ENCODE results near the gene DCAF4L1.
A peak's percentile ranks its signal among the peaks of the same experiment; 100 is the strongest.

The DCAF4L1 gene

DNA sequence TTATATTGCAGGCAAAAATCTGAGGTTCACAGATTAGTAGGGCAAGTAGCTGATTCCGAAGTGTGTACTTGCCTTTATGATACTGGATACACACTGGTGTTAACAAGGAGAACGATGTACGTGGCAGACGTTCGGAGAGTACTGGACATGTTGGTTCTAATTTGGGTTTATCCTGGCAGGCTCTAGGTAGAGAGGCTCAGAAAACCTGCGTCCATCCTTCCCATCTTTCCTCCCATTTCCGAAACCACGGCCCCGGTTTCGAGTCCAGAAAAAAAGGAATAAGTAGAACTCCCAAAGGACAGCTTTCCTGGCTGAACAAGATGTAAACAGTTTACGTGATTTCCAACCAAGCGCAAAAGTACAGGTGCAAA lies 8.4 kb downstream of the DCAF4L1 start:
- FAIRE-seq = no peak
- no peak for DNase-seq (ENCODE audit: insufficient read length, low spot score)
- TF ChIP-seq, protein P1, sequence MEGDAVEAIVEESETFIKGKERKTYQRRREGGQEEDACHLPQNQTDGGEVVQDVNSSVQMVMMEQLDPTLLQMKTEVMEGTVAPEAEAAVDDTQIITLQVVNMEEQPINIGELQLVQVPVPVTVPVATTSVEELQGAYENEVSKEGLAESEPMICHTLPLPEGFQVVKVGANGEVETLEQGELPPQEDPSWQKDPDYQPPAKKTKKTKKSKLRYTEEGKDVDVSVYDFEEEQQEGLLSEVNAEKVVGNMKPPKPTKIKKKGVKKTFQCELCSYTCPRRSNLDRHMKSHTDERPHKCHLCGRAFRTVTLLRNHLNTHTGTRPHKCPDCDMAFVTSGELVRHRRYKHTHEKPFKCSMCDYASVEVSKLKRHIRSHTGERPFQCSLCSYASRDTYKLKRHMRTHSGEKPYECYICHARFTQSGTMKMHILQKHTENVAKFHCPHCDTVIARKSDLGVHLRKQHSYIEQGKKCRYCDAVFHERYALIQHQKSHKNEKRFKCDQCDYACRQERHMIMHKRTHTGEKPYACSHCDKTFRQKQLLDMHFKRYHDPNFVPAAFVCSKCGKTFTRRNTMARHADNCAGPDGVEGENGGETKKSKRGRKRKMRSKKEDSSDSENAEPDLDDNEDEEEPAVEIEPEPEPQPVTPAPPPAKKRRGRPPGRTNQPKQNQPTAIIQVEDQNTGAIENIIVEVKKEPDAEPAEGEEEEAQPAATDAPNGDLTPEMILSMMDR (IDR thresholded peaks at IDR 0.05; ENCODE audit: insufficient read depth, missing control alignments) = no peak

DNA sequence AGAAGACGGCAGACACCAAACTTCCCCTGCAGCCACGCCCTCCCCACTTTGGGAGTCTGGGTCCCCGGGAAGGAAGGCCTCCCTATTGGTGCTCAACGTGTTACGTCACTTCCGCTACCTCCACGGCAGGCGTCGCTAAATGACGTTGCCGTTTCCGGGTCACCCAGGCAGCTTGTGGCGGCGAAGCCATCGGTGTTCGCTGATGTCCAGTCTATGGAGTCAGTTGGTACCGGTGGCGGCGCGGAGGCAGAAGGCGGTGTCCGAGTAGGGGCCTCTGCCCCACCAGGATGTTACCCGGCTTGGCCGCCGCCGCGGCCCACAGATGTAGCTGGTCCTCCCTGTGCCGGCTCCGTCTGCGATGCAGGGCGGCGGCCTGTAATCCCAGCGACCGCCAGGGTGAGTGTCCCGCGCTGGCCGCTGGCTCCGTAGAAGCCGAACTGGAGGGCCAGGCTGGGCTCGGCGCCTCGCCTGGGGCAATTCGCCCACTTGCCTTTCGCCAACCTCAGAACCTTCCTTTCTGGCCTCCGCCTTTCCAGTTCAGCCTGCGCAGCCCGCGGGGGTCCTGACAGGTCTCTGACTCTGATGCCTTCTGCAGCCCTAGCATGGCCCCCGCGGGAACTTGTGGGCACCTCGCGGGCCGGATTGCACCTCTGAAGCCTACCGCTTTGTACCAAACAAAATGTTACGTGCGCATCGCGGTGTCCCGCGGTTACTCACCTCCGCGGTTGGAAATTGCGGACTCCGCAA lies 9.0 kb downstream of the DCAF4L1 start, which contains the start of gene SLC30A9:
TSS of gene SLC30A9 (plus strand) at position 166 of the 747 bp plus-strand sequence. CDS start at position 288, 122 bp downstream.
- TF ChIP-seq, protein P1 (IDR thresholded peaks at IDR 0.05; ENCODE audit: insufficient read depth, missing control alignments) = no peak
- FAIRE-seq (peak; percentile 86), DNase-seq (ENCODE audit: insufficient read length, low spot score) (peak; percentile 88)

DNA sequence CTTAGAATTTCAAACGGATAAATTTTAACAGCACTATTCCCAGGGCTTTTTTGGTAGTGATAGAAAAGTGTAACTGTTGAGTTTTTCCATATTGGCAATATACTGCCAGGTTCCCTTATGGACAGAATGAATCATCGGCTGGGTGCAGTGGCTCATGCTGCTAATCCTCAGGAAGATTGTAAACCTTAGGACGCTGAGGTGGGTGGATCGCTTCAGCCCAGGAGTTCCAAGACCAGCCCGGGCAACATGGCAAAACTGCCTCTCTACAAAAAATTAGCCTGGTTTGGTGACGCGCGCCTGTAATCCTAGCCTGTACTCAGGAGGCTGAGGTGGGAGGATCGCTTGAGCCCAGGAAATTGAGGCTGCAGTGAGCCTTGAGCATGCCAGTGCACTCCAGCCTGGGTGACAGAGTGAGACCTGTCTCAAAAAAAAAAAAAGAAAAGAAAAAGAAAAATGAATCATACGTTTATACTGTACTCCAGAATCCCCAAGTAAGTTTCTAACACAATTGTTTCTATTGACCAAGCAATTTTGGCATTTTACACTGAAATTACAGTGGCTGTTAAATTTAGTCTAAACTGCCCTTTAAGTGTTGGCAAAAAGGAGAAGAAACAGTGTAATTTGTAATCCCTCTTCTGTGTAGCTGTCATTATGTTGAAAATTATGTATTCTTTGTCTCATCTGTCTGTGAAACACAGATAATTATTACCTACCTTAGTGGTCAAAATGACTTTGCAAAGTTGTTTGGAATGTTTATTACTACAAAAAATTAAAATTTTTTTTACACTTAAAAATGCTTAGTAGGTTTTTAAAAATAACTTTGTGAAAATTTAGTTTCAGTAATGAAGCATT lies 10.6 kb downstream of the DCAF4L1 start:
- TF ChIP-seq, protein P1 (IDR thresholded peaks at IDR 0.05; ENCODE audit: insufficient read depth, missing control alignments) = no peak
- FAIRE-seq = no peak
- no peak for DNase-seq (ENCODE audit: insufficient read length, low spot score)

DNA sequence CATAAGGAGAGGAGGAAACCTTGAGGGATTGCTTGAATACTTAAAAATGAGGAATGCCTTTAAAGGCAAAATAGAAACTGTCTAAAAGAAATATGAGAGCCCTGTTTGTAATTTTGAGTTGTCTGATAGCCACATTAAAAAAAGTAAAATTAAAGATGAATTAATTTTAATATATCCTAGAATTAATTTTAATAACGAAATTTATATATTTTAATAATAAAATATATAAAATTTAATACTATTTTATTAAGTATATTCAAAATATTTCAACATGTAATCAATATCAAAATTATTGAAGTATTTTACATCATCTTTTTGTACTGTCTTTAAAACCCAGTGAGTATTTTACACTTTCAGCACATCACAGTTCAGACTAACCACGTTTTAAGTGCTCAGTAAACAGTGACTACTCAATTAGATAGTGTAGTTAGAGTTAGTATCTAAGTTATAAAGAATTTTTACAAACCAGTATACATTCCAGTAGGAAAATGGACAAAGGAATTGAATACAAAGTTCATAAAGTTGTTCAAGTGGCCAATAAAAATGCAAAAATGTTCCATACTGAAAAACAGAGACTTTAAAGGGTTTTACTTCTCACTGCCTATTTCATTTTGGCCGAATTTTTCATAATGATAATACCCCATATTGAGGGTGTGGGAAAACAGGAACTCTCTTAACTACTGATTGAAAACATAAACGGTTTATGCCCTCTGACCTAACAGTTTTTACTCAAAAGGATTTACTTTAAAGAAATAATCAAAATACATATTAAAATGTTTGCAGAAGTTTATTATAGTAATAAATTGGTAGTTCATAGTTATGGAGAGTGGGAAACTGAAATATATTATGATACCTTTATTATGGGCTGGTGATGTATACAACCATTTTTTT lies 11.7 kb downstream of the DCAF4L1 start:
- FAIRE-seq = no peak
- TF ChIP-seq, protein P1 (IDR thresholded peaks at IDR 0.05; ENCODE audit: insufficient read depth, missing control alignments) = no peak
- DNase-seq (ENCODE audit: insufficient read length, low spot score) = no peak

DNA sequence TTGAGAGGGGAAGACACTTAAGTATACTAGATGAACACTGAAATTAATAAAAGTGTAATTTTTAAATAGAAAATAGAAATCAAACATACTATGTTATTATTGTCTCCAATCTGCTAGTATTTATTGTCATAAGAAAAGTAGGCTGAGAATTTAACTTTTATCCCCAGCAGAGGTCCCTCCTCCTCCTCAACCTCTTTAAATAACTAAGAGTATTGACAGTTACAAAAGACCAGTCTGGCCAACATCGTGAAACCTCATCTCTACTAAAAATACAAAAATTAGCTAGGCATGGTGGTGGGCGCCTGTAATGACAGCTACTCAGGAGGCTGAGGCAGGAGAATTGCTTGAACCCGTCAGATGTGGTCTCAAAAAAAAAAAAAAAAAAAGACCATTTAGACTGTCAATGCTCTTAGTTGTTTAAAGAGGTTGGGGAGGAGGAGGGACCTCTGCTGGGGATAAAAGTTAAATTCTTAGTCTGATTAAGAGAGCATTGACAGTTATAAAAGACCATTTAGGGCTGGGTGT lies 13.0 kb downstream of the DCAF4L1 start:
- TF ChIP-seq, protein P1 (IDR thresholded peaks at IDR 0.05; ENCODE audit: insufficient read depth, missing control alignments) = no peak
- FAIRE-seq = no peak
- no peak for DNase-seq (ENCODE audit: insufficient read length, low spot score)

DNA sequence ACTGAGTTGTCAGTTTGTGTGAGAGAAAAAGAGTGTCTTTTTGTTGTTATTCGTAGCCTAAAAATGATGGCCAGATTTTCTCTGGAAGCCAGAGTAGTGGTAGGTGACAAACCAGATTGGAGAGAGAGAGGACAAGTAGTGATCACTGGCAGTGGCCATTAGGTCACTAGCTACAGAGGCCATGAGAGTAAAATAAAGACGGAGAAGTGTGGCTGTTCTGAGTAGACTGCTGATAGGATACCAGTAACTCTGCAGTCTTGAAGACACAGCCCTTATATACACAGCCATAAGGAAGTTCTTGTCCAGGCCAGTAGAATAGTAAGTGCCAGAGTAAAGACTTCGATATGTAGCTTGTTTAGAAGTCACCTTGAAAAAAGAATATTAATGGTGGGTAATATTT lies 16.5 kb downstream of the DCAF4L1 start:
- TF ChIP-seq, protein P1 (IDR thresholded peaks at IDR 0.05; ENCODE audit: insufficient read depth, missing control alignments) = no peak
- DNase-seq (ENCODE audit: insufficient read length, low spot score) = no peak
- no peak for FAIRE-seq
